IMR-90 (cell line): ENCODE results near the gene SEC14L1. TPM values are rescaled to one million over a fixed set of nuclear protein-coding genes. Genes with fewer than 3 reads are reported as not detected.

ENCODE experiments used
- ATAC-seq: fragments of 200-7000 bp; cut with Tn5 transposase; 2 replicates; pipeline ENCODE4 v1.9.1; 2020; ENCODE audit warnings: low read depth, mild to moderate bottlenecking, moderate library complexity
- BruUV-seq: library from RNA; stranded (reverse); fragments of 400-500 nt; replicated peaks from 2 replicates; lab custom pipeline; 2021; lab: Mats Ljungman, UMichigan
- CTCF ChIA-PET: fragments of 300-600 bp; formaldehyde crosslinking; extraction: SDS; loops from one replicate; lab custom pipeline; 2021; ENCODE audit warnings: antibody characterized with exemption; lab: Yijun Ruan, JAX
- POLR2A ChIA-PET: fragments of 300-600 bp; sonication (Branson Sonifier 250); formaldehyde crosslinking; loops from one replicate; lab custom pipeline; 2022; ENCODE audit warnings: antibody characterized with exemption; ENCODE audit not compliant: unreplicated experiment; lab: Charles Lee
- DNase-seq: peaks from one replicate; pipeline ENCODE4 v3.0.0; 2013
- H2AFZ ChIP-seq: replicated peaks from 2 replicates; pipeline ENCODE3; 2013; ENCODE audit warnings: low read length, mild to moderate bottlenecking; ENCODE audit not compliant: poor library complexity
- H2AK5ac ChIP-seq: 2 replicates; pipeline ENCODE4 v1.6.1; 2013; ENCODE audit warnings: low read depth, low read length, inconsistent platforms
- H2AK9ac ChIP-seq: replicated peaks from 2 replicates; pipeline ENCODE3; 2013; ENCODE audit warnings: mild to moderate bottlenecking, low read depth, low read length, moderate library complexity; ENCODE audit not compliant: poor library complexity
- H2BK120ac ChIP-seq: 2 replicates; pipeline ENCODE4 v1.6.1; 2013; ENCODE audit warnings: low read depth, low read length, inconsistent platforms
- H2BK15ac ChIP-seq: 3 replicates; pipeline ENCODE4 v1.6.1; 2013; ENCODE audit warnings: low read depth, low read length, inconsistent platforms
- H2BK20ac ChIP-seq: 2 replicates; pipeline ENCODE4 v1.6.1; 2013; ENCODE audit warnings: low read depth, mild to moderate bottlenecking, inconsistent platforms, low read length, moderate library complexity
- H2BK5ac ChIP-seq: 2 replicates; pipeline ENCODE4 v1.6.1; 2013; ENCODE audit warnings: mild to moderate bottlenecking, low read depth, low read length, inconsistent platforms; ENCODE audit not compliant: poor library complexity, severe bottlenecking
- H3K14ac ChIP-seq: replicated peaks from 2 replicates; pipeline ENCODE4 v1.6.1; 2013; ENCODE audit warnings: low read depth, low read length, inconsistent platforms
- H3K18ac ChIP-seq: 2 replicates; pipeline ENCODE4 v1.6.1; 2013; ENCODE audit warnings: low read depth, low read length, control low read depth
- H3K23ac ChIP-seq: 2 replicates; pipeline ENCODE4 v1.6.1; 2013; ENCODE audit warnings: low read depth, low read length, inconsistent platforms
- H3K27ac ChIP-seq: 2 replicates; pipeline ENCODE4 v1.5.1; 2013; ENCODE audit warnings: mild to moderate bottlenecking, control low read depth, low read length; ENCODE audit not compliant: insufficient read depth
- H3K27me3 ChIP-seq: 2 replicates; pipeline ENCODE4 v1.6.1; 2013; ENCODE audit warnings: low read length; ENCODE audit not compliant: control insufficient read depth, insufficient read depth
- H3K36me3 ChIP-seq: 2 replicates; pipeline ENCODE4 v1.6.1; 2013; ENCODE audit warnings: low read length, mixed read lengths; ENCODE audit not compliant: control insufficient read depth, insufficient read depth
- H3K4ac ChIP-seq: 2 replicates; pipeline ENCODE4 v1.6.1; 2013; ENCODE audit warnings: low read depth, low read length, inconsistent platforms
- H3K4me1 ChIP-seq: 2 replicates; pipeline ENCODE4 v1.6.1; 2013; ENCODE audit warnings: low read length, mixed read lengths; ENCODE audit not compliant: control insufficient read depth, insufficient read depth
- H3K4me2 ChIP-seq: 2 replicates; pipeline ENCODE4 v1.6.1; 2013; ENCODE audit warnings: low read depth, mild to moderate bottlenecking, control low read depth, low read length, moderate library complexity
- H3K4me3 ChIP-seq: 2 replicates; pipeline ENCODE4 v1.5.1; 2013; ENCODE audit warnings: low read depth, mild to moderate bottlenecking, control low read depth, low read length, moderate library complexity; ENCODE audit not compliant: insufficient read depth
- H3K56ac ChIP-seq: 2 replicates; pipeline ENCODE4 v1.6.1; 2013; ENCODE audit warnings: low read length, inconsistent platforms; ENCODE audit not compliant: insufficient read depth; ENCODE audit errors: extremely low read depth
- H3K79me1 ChIP-seq, 2 experiments: 2 replicates each; pipeline ENCODE4 v1.6.1; 2013; ENCODE audit warnings: low read length in 2 of 2, inconsistent platforms in 1 of 2, low read depth in 1 of 2
- H3K9ac ChIP-seq: 2 replicates; pipeline ENCODE4 v1.6.1; 2013; ENCODE audit warnings: low read depth, low read length, control low read depth
- H3K9me1 ChIP-seq: 2 replicates; pipeline ENCODE4 v1.6.1; 2013; ENCODE audit warnings: low read length, inconsistent platforms; ENCODE audit not compliant: insufficient read depth
- H3K9me3 ChIP-seq: 2 replicates; pipeline ENCODE4 v1.6.1; 2013; ENCODE audit warnings: low read length; ENCODE audit not compliant: control insufficient read depth, insufficient read depth
- H4K20me1 ChIP-seq: 2 replicates; pipeline ENCODE4 v1.6.1; 2013; ENCODE audit warnings: low read length, inconsistent platforms; ENCODE audit not compliant: insufficient read depth
- H4K5ac ChIP-seq: 2 replicates; pipeline ENCODE4 v1.6.1; 2013; ENCODE audit warnings: mild to moderate bottlenecking, low read depth, low read length, control low read depth
- H4K8ac ChIP-seq, 2 experiments: 2 replicates each; pipeline ENCODE4 v1.6.1; 2013; ENCODE audit warnings: low read depth in 2 of 2, low read length in 2 of 2, control low read depth in 1 of 2, inconsistent platforms in 1 of 2
- H4K91ac ChIP-seq: 2 replicates; pipeline ENCODE4 v1.6.1; 2013; ENCODE audit warnings: low read depth, low read length, inconsistent platforms; ENCODE audit not compliant: insufficient read depth
- BHLHE40 ChIP-seq: fragments of 150-350 bp; IDR thresholded peaks from 2 replicates; pipeline ENCODE4 v1.6.1; 2016; ENCODE audit warnings: mild to moderate bottlenecking, low read depth, low read length
- CEBPB ChIP-seq: IDR thresholded peaks from 2 replicates; pipeline ENCODE4 v1.6.1; 2012; ENCODE audit warnings: low read depth, low read length, improper control_type of control experiment
- CHD1 ChIP-seq: IDR thresholded peaks from 2 replicates; pipeline ENCODE4 v1.6.1; 2012; ENCODE audit warnings: low read depth, low read length, improper control_type of control experiment
- FOS ChIP-seq: fragments of 150-350 bp; IDR thresholded peaks from 2 replicates; pipeline ENCODE4 v1.6.1; 2016; ENCODE audit warnings: low read depth, low read length
- MAFK ChIP-seq: IDR thresholded peaks from 2 replicates; pipeline ENCODE4 v1.6.1; 2012; ENCODE audit warnings: low read depth, low read length, improper control_type of control experiment
- MAZ ChIP-seq: IDR thresholded peaks from 2 replicates; pipeline ENCODE4 v1.6.1; 2012; ENCODE audit warnings: low read depth, mild to moderate bottlenecking, low read length, improper control_type of control experiment, moderate library complexity, borderline replicate concordance
- MXI1 ChIP-seq: IDR thresholded peaks from 2 replicates; pipeline ENCODE4 v1.6.1; 2012; ENCODE audit warnings: low read depth, mild to moderate bottlenecking, low read length, moderate library complexity, borderline replicate concordance
- NFE2L2 ChIP-seq: fragments of 150-350 bp; IDR thresholded peaks from 2 replicates; pipeline ENCODE4 v1.6.1; 2016; ENCODE audit warnings: low read depth, mild to moderate bottlenecking, low read length
- POLR2A ChIP-seq: IDR thresholded peaks from 2 replicates; pipeline ENCODE4 v1.6.1; 2012; ENCODE audit warnings: mild to moderate bottlenecking, low read depth, low read length
- RAD21 ChIP-seq: IDR thresholded peaks from 2 replicates; pipeline ENCODE4 v1.6.1; 2012; ENCODE audit warnings: low read length, improper control_type of control experiment
- RFX5 ChIP-seq: IDR thresholded peaks from 2 replicates; pipeline ENCODE4 v1.8.0; 2012; ENCODE audit warnings: low read depth, mild to moderate bottlenecking, low read length, moderate library complexity
- SMC3 ChIP-seq: fragments of 150-350 bp; IDR thresholded peaks from 2 replicates; pipeline ENCODE4 v1.6.1; 2016; ENCODE audit warnings: low read depth, mild to moderate bottlenecking, antibody characterized with exemption, low read length, moderate library complexity
- WGBS, 2 experiments: methylation state at CpG; one replicate each; pipeline versions ENCODE4 v1.1.5 to v1.1.7; 2013; ENCODE audit warnings: missing lambda C conversion rate in 2 of 2; ENCODE audit not compliant: insufficient read length in 1 of 2; ENCODE audit errors: extremely low coverage in 2 of 2; 5-methylcytosine and 5-hydroxymethylcytosine counted together
- dilution Hi-C: fragments of 300-500 bp; cut with HindIII; formaldehyde crosslinking; loops from one replicate; pipeline ENCODE4 v1.14.3; 2018; ENCODE audit warnings: low sequenced_read_pairs; ENCODE audit not compliant: unreplicated experiment
- in situ Hi-C: fragments of 300-500 bp; cut with MboI; formaldehyde crosslinking; loops from 3 replicates; pipeline ENCODE4 v1.14.3; 2019; ENCODE audit warnings: low sequenced_read_pairs, inconsistent platforms, mixed read lengths
- intact Hi-C: fragments of 100-400 bp; cut with micrococcal nuclease; formaldehyde crosslinking; loops from 2 replicates; pipeline ENCODE4 v1.10.0; 2022
- polyA plus RNA-seq, 3 experiments: library from polyadenylated mRNA; depleted of rRNA; stranded (reverse); fragments of >200 nt; gene quantifications; 2 replicates each; pipeline ENCODE4 v1.2.3, GENCODE V29; 2012; ENCODE audit warnings: low replicate concordance in 1 of 3
- total RNA-seq: library from RNA; depleted of rRNA; stranded (reverse); fragments of >200 nt; gene quantifications from 2 replicates; pipeline ENCODE4 v1.2.3, GENCODE V29; 2012
- TF ChIP-seq, protein P1 (sequence below): fragments of 150-350 bp; IDR thresholded peaks from 2 replicates; pipeline ENCODE4 v1.6.1; 2016; ENCODE audit warnings: low read depth, mild to moderate bottlenecking, low read length, moderate library complexity, borderline replicate concordance
- TF ChIP-seq, protein P2 (sequence below): conservative IDR thresholded peaks from 2 replicates; pipeline ENCODE4 v1.5.1; 2012; ENCODE audit warnings: mild to moderate bottlenecking, low read depth, low read length, improper control_type of control experiment
- TF ChIP-seq, protein P3 (sequence below): fragments of 150-350 bp; IDR thresholded peaks from 2 replicates; pipeline ENCODE4 v1.6.1; 2017; ENCODE audit warnings: mild to moderate bottlenecking, antibody characterized with exemption, low read length, low read depth

The SEC14L1 gene
- total and polyA plus RNA-seq, 2 of the 4 experiments (the other 2 are of a cell fraction) = 24.9 to 35.8 TPM

DNA sequence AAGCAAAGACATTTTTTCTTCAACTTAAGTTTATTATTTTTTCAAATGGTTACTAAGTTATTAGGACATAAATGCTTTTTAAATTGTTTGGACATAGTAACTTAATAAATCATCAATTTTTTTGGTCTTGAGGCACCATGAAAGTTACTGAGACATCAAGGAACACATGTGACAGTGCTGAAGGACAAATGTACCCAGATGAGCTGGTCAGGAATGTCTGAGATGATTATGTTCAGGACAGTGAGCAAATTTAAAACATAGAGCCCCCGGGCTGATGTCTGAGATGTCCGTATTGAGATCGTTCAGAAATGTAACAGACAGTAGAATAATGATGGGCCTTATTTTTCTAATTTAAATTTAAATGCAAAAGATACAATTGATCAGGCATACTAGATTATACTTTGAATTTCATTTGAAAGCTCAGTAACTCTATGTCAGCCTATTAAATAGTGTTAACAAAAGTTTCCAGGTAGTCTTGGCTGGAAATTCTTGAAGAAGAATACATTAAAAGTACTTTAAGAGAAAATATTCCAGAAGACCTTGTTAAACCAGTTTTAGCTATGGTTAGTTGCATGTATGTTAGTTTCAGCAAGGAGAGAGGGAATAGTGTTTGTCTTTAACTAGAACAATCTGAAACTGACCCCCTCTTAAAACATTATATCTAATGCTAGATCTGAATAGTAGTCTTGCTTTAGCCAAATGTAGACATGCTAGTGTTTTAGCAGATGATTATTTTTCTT lies 36.4 kb downstream of the SEC14L1 start:
- H3K18ac ChIP-seq = no peak overlapping the region
- no peak overlapping the region for H2AFZ ChIP-seq
- H2AK9ac ChIP-seq = no peak overlapping the region
- no peaks in the 10 kb centered on the region for H3K27me3 ChIP-seq
- peaks cover 38 to 80% of the 10 kb centered on the region in 2 experiments for H3K79me1 ChIP-seq
- H3K23ac ChIP-seq = no peak overlapping the region
- POLR2A ChIA-PET = no interaction called here
- CTCF ChIA-PET = no interaction called here
- no peak overlapping the region for H2BK15ac ChIP-seq
- no peak overlapping the region for H4K5ac ChIP-seq
- in situ Hi-C loops (loop anchor here (5.0 kb wide), 1 partner anchor 50 kb away; no protein-coding TSS in a partner anchor), dilution Hi-C loops (no loop called here), intact Hi-C loops (no loop called here)
- H3K9ac ChIP-seq = no peak overlapping the region
- 0 out of 2 replicates have a peak, but pooled peaks cover 2% of the 10 kb centered on the region for H3K9me1 ChIP-seq
- no peak overlapping the region for H2BK120ac ChIP-seq
- no peak overlapping the region for H4K91ac ChIP-seq
- TF ChIP-seq POLR2A (no peak), BHLHE40 (no peak), NFE2L2 (no peak), CHD1 (no peak), MAZ (no peak), MAFK (no peak), SMC3 (no peak), RFX5 (no peak), RAD21 (no peak), MXI1 (no peak), FOS (no peak), CEBPB (no peak)
- TF ChIP-seq, protein P1, sequence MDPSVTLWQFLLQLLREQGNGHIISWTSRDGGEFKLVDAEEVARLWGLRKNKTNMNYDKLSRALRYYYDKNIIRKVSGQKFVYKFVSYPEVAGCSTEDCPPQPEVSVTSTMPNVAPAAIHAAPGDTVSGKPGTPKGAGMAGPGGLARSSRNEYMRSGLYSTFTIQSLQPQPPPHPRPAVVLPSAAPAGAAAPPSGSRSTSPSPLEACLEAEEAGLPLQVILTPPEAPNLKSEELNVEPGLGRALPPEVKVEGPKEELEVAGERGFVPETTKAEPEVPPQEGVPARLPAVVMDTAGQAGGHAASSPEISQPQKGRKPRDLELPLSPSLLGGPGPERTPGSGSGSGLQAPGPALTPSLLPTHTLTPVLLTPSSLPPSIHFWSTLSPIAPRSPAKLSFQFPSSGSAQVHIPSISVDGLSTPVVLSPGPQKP = no peak
- TF ChIP-seq, protein P2, sequence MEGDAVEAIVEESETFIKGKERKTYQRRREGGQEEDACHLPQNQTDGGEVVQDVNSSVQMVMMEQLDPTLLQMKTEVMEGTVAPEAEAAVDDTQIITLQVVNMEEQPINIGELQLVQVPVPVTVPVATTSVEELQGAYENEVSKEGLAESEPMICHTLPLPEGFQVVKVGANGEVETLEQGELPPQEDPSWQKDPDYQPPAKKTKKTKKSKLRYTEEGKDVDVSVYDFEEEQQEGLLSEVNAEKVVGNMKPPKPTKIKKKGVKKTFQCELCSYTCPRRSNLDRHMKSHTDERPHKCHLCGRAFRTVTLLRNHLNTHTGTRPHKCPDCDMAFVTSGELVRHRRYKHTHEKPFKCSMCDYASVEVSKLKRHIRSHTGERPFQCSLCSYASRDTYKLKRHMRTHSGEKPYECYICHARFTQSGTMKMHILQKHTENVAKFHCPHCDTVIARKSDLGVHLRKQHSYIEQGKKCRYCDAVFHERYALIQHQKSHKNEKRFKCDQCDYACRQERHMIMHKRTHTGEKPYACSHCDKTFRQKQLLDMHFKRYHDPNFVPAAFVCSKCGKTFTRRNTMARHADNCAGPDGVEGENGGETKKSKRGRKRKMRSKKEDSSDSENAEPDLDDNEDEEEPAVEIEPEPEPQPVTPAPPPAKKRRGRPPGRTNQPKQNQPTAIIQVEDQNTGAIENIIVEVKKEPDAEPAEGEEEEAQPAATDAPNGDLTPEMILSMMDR = no peak
- TF ChIP-seq, protein P3, sequence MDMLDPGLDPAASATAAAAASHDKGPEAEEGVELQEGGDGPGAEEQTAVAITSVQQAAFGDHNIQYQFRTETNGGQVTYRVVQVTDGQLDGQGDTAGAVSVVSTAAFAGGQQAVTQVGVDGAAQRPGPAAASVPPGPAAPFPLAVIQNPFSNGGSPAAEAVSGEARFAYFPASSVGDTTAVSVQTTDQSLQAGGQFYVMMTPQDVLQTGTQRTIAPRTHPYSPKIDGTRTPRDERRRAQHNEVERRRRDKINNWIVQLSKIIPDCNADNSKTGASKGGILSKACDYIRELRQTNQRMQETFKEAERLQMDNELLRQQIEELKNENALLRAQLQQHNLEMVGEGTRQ = no peak
- no peak overlapping the region for H2BK20ac ChIP-seq
- H3K56ac ChIP-seq = no peak overlapping the region
- no peak overlapping the region for H3K4me3 ChIP-seq
- no peak overlapping the region for H3K14ac ChIP-seq
- no peak overlapping the region for H2AK5ac ChIP-seq
- 60% methylated on average over 1 of the region's 3 CpGs; no CpG with 5 or more reads in 1 of the 2 experiments for WGBS, 2 experiments
- no TSS peak for BruUV-seq
- no peak overlapping the region for H3K4ac ChIP-seq
- H3K36me3 ChIP-seq = peaks cover 10% of the 10 kb centered on the region
- H2BK5ac ChIP-seq = no peak overlapping the region
- peaks cover 43% of the 10 kb centered on the region for H4K20me1 ChIP-seq
- peaks cover 8% of the 10 kb centered on the region; the same call in 1 of the 2 replicates for H3K4me1 ChIP-seq
- DNase-seq (no peak), ATAC-seq (no peak)
- no peak overlapping the region for H3K4me2 ChIP-seq
- peaks cover 15% of the 10 kb centered on the region for H3K9me3 ChIP-seq
- H4K8ac ChIP-seq = no peak overlapping the region
- no peak overlapping the region for H3K27ac ChIP-seq
